SK-N-SH (cell line): ENCODE measurements around the gene PPP1R9A. TPM values are rescaled to one million over a fixed set of nuclear protein-coding genes. Genes with fewer than 3 reads are reported as not detected.

Experiments used
- CTCF ChIA-PET: fragments of 300-600, 350-600 bp; formaldehyde crosslinking; extraction: SDS; loops from one replicate; lab custom pipeline; 2021; lab: Yijun Ruan, JAX
- POLR2A ChIA-PET: fragments of 350-600 bp; sonication (Branson Sonifier 250); formaldehyde crosslinking; extraction: SDS; loops from one replicate; lab custom pipeline; 2020; ENCODE audit warnings: antibody characterized with exemption, inconsistent platforms; lab: Yijun Ruan, JAX
- DNase-seq: peaks from one replicate; pipeline ENCODE4 v3.0.0; 2012
- H2AFZ ChIP-seq: fragments of 200-600 bp; sonication (generic); 2 replicates; pipeline ENCODE4 v1.8.1; 2016; ENCODE audit warnings: antibody characterized with exemption, mild to moderate bottlenecking, low read depth
- H3F3A ChIP-seq: fragments of 200-600 bp; sonication (generic); replicated peaks from 2 replicates; pipeline ENCODE3; 2016; ENCODE audit warnings: antibody characterized with exemption, mild to moderate bottlenecking; ENCODE audit not compliant: insufficient read depth
- H3K27ac ChIP-seq, 2 experiments: fragments of 200-500 bp in 1 of 2; fragments of 200-600 bp in 1 of 2; sonication (Bioruptor generic) in 1 of 2; sonication (generic), shearing (Covaris generic) in 1 of 2; 2 replicates each; pipeline versions ENCODE4 v1.5.1 to v1.6.1; 2014 to 2016; ENCODE audit warnings: low read depth in 2 of 2, inconsistent platforms in 1 of 2, low read length in 1 of 2, mild to moderate bottlenecking in 1 of 2, mixed read lengths in 1 of 2
- H3K27me3 ChIP-seq: fragments of 200-600 bp; sonication (generic), shearing (Covaris generic); 2 replicates; pipeline ENCODE4 v1.6.1; 2016; ENCODE audit warnings: mixed run types; ENCODE audit not compliant: insufficient read depth
- H3K36me3 ChIP-seq, 2 experiments: fragments of 200-500 bp in 1 of 2; fragments of 200-600 bp in 1 of 2; sonication (Bioruptor generic) in 1 of 2; sonication (generic) in 1 of 2; replicated peaks in 1 of 2; 2 replicates each; pipeline versions ENCODE3 to v1.5.1; 2014 to 2016; ENCODE audit warnings: low read length in 1 of 2, mild to moderate bottlenecking in 1 of 2; ENCODE audit not compliant: insufficient read depth in 2 of 2, control insufficient read depth in 1 of 2
- H3K4me1 ChIP-seq, 2 experiments: fragments of 200-500 bp in 1 of 2; fragments of 200-600 bp in 1 of 2; sonication (Bioruptor generic) in 1 of 2; sonication (generic), shearing (Covaris generic) in 1 of 2; 2 replicates each; pipeline versions ENCODE4 v1.5.1 to v1.6.1; 2014 to 2016; ENCODE audit warnings: low read depth in 1 of 2, low read length in 1 of 2, mixed run types in 1 of 2; ENCODE audit not compliant: insufficient read depth in 2 of 2, control insufficient read depth in 1 of 2
- H3K4me2 ChIP-seq: fragments of 200-600 bp; sonication (generic), shearing (Covaris generic); 2 replicates; pipeline ENCODE4 v1.6.1; 2017; ENCODE audit warnings: mixed run types
- H3K4me3 ChIP-seq, 2 experiments: fragments of 200-500 bp in 1 of 2; fragments of 200-600 bp in 1 of 2; sonication (Bioruptor generic) in 1 of 2; sonication (generic), shearing (Covaris generic) in 1 of 2; 2 replicates each; pipeline versions ENCODE4 v1.5.1 to v1.8.1; 2014 to 2016; ENCODE audit warnings: low read depth in 2 of 2, inconsistent platforms in 1 of 2, low read length in 1 of 2, mild to moderate bottlenecking in 1 of 2, mixed read lengths in 1 of 2, moderate library complexity in 1 of 2
- H3K79me2 ChIP-seq: fragments of 200-600 bp; sonication (generic); 2 replicates; pipeline ENCODE4 v1.8.1; 2017; ENCODE audit warnings: mild to moderate bottlenecking; ENCODE audit not compliant: insufficient read depth
- H3K9ac ChIP-seq: fragments of 200-600 bp; sonication (generic); 2 replicates; pipeline ENCODE4 v1.6.1; 2017; ENCODE audit warnings: mixed run types
- H3K9me2 ChIP-seq: fragments of 200-600 bp; sonication (generic); 2 replicates; pipeline ENCODE4 v1.6.1; 2017; ENCODE audit warnings: mixed run types
- H3K9me3 ChIP-seq: fragments of 200-600 bp; sonication (generic); 2 replicates; pipeline ENCODE4 v1.6.1; 2017; ENCODE audit warnings: mixed run types, mild to moderate bottlenecking, moderate library complexity
- H4K20me1 ChIP-seq: fragments of 200-600 bp; sonication (generic); 2 replicates; pipeline ENCODE4 v1.6.1; 2017; ENCODE audit warnings: mild to moderate bottlenecking, mixed run types; ENCODE audit not compliant: insufficient read depth
- ELF1 ChIP-seq: IDR thresholded peaks from 2 replicates; pipeline ENCODE4 v1.4.0; 2012
- EZH2phosphoT487 ChIP-seq: fragments of 200-600 bp; sonication (generic); IDR thresholded peaks from 2 replicates; pipeline ENCODE4 v1.6.1; 2017; ENCODE audit warnings: low read depth, mixed run types, mild to moderate bottlenecking, antibody characterized with exemption, moderate library complexity, borderline replicate concordance
- FOXM1 ChIP-seq: IDR thresholded peaks from 2 replicates; pipeline ENCODE4 v1.4.0; 2012; ENCODE audit warnings: low read depth, mild to moderate bottlenecking
- GATA2 ChIP-seq: sonication (generic); formaldehyde crosslinking; IDR thresholded peaks from 2 replicates; pipeline ENCODE4 v1.5.0; 2020; ENCODE audit warnings: mild to moderate bottlenecking, missing genetic modification reagents
- WGBS: methylation state at CpG from one replicate; pipeline ENCODE4 v1.1.6; 2017; ENCODE audit warnings: low lambda C conversion rate; 5-methylcytosine and 5-hydroxymethylcytosine counted together
- polyA plus RNA-seq, 3 experiments: library from polyadenylated mRNA; depleted of rRNA; stranded (reverse); fragments of >200 nt; gene quantifications; 2 replicates each; pipeline ENCODE4 v1.2.3, GENCODE V29; 2012
- TF ChIP-seq, protein P1 (sequence below): IDR thresholded peaks from 2 replicates; pipeline ENCODE4 v1.4.0; 2012; ENCODE audit warnings: low read depth, borderline replicate concordance
- TF ChIP-seq, protein P2 (sequence below): IDR thresholded peaks from 2 replicates; pipeline ENCODE4 v1.4.0; 2012; ENCODE audit warnings: low read depth, borderline replicate concordance
- TF ChIP-seq, protein P3 (sequence below): IDR thresholded peaks from 2 replicates; pipeline ENCODE4 v1.6.1; 2012; ENCODE audit warnings: mild to moderate bottlenecking, low read depth, low read length, moderate library complexity
- TF ChIP-seq, protein P4 (sequence below): IDR thresholded peaks from 2 replicates; pipeline ENCODE4; 2012

PPP1R9A gene
- polyA plus RNA-seq, 1 of the 3 experiments (the other 2 are of a cell fraction): 0.30 TPM

DNA sequence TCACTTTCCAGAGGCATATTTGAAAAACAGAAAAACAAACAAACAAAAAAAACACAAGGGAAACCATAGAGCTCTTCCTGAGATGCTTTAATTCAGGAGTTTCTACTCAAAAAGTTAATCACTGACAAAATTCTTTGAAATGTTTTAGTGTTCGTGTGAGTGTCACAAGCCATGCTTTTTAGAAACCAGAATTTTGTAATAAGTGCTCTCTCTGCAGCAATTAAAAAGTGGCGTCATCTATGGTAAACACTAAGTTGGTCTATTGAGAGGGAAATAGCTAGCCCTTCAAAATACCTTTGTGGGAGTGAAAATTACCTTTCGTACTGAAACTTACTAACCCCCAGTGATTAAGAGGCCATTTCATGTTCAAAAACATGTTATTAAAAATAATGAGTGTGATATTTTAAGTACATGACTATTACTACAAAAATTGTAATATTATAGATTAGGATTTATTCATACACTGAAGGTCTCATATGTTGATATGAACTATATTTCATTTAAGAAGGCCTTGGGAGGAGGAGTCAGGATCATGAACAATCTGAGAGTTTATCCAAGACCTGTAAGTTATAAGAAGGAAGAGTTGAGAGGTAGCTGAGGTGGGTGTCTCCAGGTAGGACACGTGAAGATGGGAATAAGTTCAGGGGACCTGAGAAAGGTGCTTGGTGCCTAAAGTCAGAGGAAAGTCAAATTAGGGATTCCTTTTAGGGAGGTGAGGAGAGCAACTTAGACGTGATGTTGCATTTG lies 94.6 kb downstream of the PPP1R9A start:
- H3K27ac ChIP-seq: no peak overlapping the region
- no peak overlapping the region for H3K4me2 ChIP-seq
- H3K27me3 ChIP-seq: peaks cover 8% of the 10 kb centered on the region; the same call in 1 of the 2 replicates
- H3K9ac ChIP-seq: no peak overlapping the region
- TF ChIP-seq ELF1 (no peak), FOXM1 (no peak), EZH2phosphoT487 (no peak), GATA2 (CRISPR knock-in tag) (no peak)
- TF ChIP-seq, protein P1, sequence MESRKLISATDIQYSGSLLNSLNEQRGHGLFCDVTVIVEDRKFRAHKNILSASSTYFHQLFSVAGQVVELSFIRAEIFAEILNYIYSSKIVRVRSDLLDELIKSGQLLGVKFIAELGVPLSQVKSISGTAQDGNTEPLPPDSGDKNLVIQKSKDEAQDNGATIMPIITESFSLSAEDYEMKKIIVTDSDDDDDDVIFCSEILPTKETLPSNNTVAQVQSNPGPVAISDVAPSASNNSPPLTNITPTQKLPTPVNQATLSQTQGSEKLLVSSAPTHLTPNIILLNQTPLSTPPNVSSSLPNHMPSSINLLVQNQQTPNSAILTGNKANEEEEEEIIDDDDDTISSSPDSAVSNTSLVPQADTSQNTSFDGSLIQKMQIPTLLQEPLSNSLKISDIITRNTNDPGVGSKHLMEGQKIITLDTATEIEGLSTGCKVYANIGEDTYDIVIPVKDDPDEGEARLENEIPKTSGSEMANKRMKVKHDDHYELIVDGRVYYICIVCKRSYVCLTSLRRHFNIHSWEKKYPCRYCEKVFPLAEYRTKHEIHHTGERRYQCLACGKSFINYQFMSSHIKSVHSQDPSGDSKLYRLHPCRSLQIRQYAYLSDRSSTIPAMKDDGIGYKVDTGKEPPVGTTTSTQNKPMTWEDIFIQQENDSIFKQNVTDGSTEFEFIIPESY: no peak
- TF ChIP-seq, protein P2, sequence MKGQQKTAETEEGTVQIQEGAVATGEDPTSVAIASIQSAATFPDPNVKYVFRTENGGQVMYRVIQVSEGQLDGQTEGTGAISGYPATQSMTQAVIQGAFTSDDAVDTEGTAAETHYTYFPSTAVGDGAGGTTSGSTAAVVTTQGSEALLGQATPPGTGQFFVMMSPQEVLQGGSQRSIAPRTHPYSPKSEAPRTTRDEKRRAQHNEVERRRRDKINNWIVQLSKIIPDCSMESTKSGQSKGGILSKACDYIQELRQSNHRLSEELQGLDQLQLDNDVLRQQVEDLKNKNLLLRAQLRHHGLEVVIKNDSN: no peak
- TF ChIP-seq, protein P3, sequence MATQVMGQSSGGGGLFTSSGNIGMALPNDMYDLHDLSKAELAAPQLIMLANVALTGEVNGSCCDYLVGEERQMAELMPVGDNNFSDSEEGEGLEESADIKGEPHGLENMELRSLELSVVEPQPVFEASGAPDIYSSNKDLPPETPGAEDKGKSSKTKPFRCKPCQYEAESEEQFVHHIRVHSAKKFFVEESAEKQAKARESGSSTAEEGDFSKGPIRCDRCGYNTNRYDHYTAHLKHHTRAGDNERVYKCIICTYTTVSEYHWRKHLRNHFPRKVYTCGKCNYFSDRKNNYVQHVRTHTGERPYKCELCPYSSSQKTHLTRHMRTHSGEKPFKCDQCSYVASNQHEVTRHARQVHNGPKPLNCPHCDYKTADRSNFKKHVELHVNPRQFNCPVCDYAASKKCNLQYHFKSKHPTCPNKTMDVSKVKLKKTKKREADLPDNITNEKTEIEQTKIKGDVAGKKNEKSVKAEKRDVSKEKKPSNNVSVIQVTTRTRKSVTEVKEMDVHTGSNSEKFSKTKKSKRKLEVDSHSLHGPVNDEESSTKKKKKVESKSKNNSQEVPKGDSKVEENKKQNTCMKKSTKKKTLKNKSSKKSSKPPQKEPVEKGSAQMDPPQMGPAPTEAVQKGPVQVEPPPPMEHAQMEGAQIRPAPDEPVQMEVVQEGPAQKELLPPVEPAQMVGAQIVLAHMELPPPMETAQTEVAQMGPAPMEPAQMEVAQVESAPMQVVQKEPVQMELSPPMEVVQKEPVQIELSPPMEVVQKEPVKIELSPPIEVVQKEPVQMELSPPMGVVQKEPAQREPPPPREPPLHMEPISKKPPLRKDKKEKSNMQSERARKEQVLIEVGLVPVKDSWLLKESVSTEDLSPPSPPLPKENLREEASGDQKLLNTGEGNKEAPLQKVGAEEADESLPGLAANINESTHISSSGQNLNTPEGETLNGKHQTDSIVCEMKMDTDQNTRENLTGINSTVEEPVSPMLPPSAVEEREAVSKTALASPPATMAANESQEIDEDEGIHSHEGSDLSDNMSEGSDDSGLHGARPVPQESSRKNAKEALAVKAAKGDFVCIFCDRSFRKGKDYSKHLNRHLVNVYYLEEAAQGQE: no peak
- TF ChIP-seq, protein P4, sequence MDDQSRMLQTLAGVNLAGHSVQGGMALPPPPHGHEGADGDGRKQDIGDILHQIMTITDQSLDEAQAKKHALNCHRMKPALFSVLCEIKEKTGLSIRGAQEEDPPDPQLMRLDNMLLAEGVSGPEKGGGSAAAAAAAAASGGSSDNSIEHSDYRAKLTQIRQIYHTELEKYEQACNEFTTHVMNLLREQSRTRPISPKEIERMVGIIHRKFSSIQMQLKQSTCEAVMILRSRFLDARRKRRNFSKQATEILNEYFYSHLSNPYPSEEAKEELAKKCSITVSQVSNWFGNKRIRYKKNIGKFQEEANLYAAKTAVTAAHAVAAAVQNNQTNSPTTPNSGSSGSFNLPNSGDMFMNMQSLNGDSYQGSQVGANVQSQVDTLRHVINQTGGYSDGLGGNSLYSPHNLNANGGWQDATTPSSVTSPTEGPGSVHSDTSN: no peak
- TF ChIP-seq, all 33 proteins: peak for 0
- POLR2A ChIA-PET: no interaction called here
- H2AFZ ChIP-seq: no peak overlapping the region
- no peak overlapping the region for H3K4me3 ChIP-seq
- H3K36me3 ChIP-seq: no peaks in the 10 kb centered on the region
- H3K9me3 ChIP-seq: no peaks in the 10 kb centered on the region
- no peaks in the 10 kb centered on the region for H3F3A ChIP-seq
- CTCF ChIA-PET: interaction anchor here (0.7 to 1.4 kb wide), 2 partner anchors 9 to 1800 kb away, joined by 3 to 4 read pairs; no protein-coding TSS in a partner anchor
- H3K79me2 ChIP-seq: no peaks in the 10 kb centered on the region
- H3K9me2 ChIP-seq: no peaks in the 10 kb centered on the region
- no peaks in the 10 kb centered on the region; a peak in 1 of 4 replicates for H3K4me1 ChIP-seq
- no peaks in the 10 kb centered on the region for H4K20me1 ChIP-seq
- DNase-seq: no peak
- 21% methylated on average over 5 of the region's 5 CpGs for WGBS
